ENCODE data around the gene SPATS1.
"Not testable (repeated sequence)": the region's sequence is repeated elsewhere in the genome, so short reads cannot be mapped to it uniquely, and the experiment has no call there.

The SPATS1 gene

DNA sequence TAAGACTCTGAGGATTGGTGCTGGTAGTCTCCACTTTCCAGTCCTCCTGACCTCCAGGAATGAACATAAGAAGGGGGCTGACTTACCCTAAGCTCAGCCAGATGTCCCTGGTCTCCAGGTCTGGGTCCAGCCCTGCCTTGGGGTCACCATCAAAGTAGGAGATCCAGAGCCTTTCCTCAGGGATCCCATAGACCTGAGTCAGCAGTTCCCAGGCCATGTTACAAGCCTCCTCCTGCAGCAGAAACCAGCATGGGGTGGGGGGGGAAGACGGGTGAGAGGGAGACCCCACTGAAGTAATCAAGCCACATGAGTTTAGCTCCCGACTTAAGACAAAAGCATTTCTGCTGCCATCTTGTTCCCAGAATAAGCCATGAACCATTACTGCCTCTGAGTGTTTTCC lies 31.1 kb upstream of the SPATS1 start:
- TF ChIP-seq, protein P1, sequence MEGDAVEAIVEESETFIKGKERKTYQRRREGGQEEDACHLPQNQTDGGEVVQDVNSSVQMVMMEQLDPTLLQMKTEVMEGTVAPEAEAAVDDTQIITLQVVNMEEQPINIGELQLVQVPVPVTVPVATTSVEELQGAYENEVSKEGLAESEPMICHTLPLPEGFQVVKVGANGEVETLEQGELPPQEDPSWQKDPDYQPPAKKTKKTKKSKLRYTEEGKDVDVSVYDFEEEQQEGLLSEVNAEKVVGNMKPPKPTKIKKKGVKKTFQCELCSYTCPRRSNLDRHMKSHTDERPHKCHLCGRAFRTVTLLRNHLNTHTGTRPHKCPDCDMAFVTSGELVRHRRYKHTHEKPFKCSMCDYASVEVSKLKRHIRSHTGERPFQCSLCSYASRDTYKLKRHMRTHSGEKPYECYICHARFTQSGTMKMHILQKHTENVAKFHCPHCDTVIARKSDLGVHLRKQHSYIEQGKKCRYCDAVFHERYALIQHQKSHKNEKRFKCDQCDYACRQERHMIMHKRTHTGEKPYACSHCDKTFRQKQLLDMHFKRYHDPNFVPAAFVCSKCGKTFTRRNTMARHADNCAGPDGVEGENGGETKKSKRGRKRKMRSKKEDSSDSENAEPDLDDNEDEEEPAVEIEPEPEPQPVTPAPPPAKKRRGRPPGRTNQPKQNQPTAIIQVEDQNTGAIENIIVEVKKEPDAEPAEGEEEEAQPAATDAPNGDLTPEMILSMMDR (IDR thresholded peaks at IDR 0.05; ENCODE audit: borderline replicate concordance, insufficient read depth, low read depth, low read length): no peak
- H3K4me3 ChIP-seq (ENCODE audit: low read depth, low read length): no peak overlapping the region

DNA sequence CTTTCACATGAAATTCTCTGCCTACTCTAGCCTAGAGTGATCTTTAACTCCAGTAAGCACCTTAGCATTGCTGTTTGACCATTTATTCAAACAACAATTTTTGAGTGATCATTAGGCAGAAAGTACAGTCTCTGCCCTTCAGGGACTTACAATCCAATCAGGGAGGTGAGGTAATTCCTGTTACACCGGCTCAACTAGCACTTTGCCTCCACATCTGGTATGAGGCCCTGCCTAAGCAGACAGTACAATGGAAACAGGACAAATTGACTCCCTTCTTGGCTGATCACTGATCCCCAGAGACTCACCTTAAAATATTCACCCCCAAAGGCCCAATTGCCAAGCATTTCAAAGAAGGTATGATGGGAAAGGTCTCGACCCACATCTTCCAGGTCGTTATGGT lies 30.7 kb upstream of the SPATS1 start:
- TF ChIP-seq, protein P1 (IDR thresholded peaks at IDR 0.05; ENCODE audit: borderline replicate concordance, insufficient read depth, low read depth, low read length): no peak
- H3K4me3 ChIP-seq (ENCODE audit: low read depth, low read length): no peak overlapping the region

DNA sequence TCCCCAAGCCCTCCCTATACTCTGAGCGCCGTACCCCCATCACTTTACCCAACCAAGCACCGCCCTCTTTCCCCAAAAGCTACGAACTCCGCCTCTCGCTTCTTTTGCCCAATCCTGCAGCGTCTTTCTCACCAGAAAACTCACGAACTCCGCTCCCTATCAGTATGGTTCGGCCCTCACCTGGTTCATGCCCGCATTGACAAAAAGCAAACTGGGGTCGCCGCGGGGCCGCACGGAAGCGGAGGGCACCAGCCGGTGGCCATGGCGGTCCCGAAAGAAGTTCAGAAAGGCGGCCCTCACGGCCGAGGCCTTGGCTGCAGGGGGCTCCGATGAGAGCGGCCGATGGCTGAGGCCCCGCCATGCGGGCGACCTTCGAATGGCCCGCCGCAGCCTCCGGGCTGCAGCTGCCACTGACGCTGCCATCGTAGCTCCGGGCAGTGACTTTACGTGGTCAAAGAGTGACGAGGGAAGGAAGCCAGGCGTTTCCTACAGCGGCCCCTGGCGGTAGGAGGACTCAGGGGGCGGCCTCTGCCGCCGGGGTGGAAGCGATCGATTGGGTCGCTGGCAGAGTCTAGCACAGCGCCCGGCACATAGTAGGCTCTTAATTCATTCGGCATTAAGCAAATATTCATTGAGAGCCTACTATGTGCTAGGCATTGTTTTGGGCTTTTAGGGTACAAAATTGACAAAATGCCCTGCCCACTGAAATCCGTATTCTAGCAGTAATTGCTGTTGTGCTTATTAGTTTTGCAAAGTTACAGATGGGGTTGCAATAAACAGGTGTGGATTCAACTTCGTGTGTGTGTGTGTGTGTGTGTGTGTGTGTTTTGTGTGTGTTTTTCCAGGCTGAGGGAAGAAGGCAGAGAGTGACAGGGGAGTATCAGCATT lies 29.3 kb upstream of the SPATS1 start, which contains the start of gene AARS2:
AARS2 (minus strand) TSS at position 447 of the 888 bp plus-strand sequence; CDS start at position 423, 24 bp downstream.
- peak within 1 kb of the TSS; percentile 66 for H3K4me3 ChIP-seq (ENCODE audit: low read depth, low read length)
- TF ChIP-seq, protein P1 (IDR thresholded peaks at IDR 0.05; ENCODE audit: borderline replicate concordance, insufficient read depth, low read depth, low read length): peak; percentile 98

DNA sequence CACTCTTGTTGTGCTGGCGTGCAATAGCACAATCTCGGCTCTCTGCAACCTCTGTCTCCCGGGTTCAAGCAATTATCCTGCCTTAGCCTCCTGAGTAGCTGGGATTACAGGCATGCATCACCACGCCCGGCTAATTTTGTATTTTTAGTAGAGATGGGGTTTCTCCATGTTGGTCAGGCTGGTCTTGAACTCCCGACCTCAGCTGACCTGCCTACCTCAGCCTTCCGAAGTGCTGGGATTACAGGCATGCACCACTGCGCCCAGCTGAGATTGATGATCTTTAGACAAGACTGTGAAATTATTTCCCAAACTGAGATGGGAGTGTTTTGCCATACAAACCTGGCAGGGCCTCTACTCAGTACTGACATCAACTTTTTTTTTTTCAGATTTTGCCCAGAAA lies 27.8 kb upstream of the SPATS1 start:
- H3K4me3 ChIP-seq (ENCODE audit: low read depth, low read length): not testable (repeated sequence)

DNA sequence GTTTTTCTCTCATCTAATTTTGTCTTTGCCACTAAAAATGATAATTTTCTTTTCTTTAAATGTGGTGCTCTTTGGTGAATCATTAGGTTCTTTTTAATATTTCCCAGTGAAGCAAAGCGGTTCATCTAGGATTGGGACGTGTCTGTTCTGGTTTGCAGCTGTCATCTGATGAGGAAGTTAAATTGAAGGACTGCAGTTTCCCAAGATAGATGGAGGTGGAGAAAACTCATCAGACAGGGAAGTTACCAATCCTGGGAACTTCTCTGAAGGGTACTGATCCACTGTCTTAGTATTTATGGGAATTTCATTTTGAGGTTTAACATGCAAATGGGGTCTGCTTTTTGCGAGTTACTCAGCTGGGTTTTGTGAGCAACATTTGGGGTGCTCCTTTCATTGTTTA lies 26.9 kb upstream of the SPATS1 start:
- TF ChIP-seq, protein P1 (IDR thresholded peaks at IDR 0.05; ENCODE audit: borderline replicate concordance, insufficient read depth, low read depth, low read length): no peak
- H3K4me3 ChIP-seq (ENCODE audit: low read depth, low read length): no peak overlapping the region

DNA sequence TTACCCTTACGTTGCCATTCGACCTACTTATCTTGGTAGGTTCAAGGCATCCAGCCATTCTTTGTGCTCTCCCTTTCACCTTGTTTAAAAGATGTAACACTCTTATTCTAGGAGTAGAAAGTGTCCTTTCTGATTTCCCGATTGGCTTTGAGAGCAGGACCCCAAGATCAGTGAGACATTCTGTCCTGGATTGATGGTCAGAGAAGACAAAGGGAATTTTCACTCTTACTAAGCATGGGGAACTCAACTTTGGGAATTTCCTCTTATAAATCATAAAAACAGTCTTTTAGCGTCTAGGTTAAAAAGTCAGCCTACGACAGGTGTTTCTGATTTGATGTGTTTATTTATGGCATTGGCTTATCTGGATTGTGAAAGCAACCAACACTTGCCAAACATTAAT lies 26.5 kb upstream of the SPATS1 start:
- TF ChIP-seq, protein P1 (IDR thresholded peaks at IDR 0.05; ENCODE audit: borderline replicate concordance, insufficient read depth, low read depth, low read length): no peak
- H3K4me3 ChIP-seq (ENCODE audit: low read depth, low read length): no peak overlapping the region

DNA sequence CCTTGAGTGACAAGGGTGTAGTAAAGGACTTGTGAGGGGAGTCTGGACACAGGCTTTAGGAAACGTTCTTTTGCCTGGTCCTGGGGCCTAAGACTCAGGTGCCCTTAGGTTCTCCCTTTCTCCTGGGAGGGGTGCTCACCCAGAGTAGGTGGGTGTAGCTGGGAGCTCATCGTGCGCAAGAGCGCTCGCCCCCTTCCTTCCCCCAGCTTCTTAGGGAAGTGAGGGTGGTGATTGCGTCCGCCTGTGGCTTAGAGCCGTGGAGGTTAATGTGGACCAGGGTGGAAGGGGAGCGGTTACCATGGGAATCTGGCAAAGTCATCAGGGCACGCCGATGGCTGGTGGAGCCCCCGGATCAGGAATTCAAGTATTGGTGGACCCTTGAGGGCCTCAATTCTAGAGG lies 26.0 kb upstream of the SPATS1 start:
- TF ChIP-seq, protein P1 (IDR thresholded peaks at IDR 0.05; ENCODE audit: borderline replicate concordance, insufficient read depth, low read depth, low read length): no peak
- no peak overlapping the region for H3K4me3 ChIP-seq (ENCODE audit: low read depth, low read length)

DNA sequence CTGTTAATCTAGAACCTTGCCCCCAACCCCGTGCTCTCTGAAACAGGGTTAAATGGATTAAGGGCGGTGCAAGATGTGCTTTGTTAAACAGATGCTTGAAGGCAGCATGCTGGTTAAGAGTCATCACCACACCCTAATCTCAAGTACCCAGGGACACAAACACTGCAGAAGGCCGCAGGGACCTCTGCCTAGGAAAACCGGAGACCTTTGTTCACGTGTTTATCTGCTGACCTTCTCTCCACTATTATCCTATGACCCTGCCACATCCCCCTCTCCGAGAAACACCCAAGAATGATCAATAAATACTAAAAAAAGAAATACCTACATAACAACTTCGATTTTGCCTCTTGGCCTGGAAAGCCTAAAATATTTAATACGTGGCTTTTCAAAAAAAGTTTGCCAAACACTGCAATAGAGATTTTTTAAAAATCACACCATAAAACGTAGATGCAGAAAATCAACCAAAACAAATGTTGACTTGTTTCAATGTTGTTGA lies 25.3 kb upstream of the SPATS1 start:
- H3K4me3 ChIP-seq (ENCODE audit: low read depth, low read length): not testable (repeated sequence)
